ENCODE measurements around the gene OR8H3. TPM values are rescaled to one million over a fixed set of nuclear protein-coding genes. Genes with fewer than 3 reads are reported as not detected.

Gene OR8H3
- total RNA-seq, 1 experiment from 2014 or later = not detected

DNA sequence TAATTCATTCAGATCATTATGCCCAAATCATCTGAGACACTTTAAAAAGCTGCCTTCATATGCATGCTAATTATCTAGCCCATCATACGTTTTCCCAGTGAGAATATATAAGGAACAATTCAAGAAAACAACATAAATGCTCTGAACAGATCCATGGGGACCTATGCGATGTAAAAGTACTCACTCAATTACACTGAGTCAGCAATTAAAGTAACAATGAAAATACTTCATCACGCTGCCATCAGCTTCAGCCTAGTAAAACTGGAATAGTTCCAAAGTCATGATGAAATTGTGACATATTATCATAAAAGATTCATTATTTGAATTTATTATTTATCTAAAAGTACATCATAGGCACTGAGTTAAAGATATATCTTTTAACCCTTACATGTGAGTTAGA lies 41.6 kb downstream of the OR8H3 start:
- no peak overlapping the region for H3K27ac ChIP-seq (ENCODE audit: low read length)
- H3K36me3 ChIP-seq (ENCODE audit: low read depth, low read length) = no peaks in the 10 kb centered on the region
- no peaks in the 10 kb centered on the region for H3K27me3 ChIP-seq (ENCODE audit: low read length)
- no peaks in the 10 kb centered on the region for H3K9me2 ChIP-seq (replicated peaks; ENCODE audit: low read length)
- POLR2A ChIA-PET (ENCODE audit: unreplicated experiment) = no interaction called here
- 0 out of 2 replicates have a peak, but pooled peaks cover 6% of the 10 kb centered on the region for H3K9me3 ChIP-seq (ENCODE audit: low read length)
- H3F3A ChIP-seq (ENCODE audit: low read length, unreplicated experiment) = no peaks in the 10 kb centered on the region
- no peak overlapping the region for H3K9ac ChIP-seq (ENCODE audit: low read length)
- H4K20me1 ChIP-seq (ENCODE audit: low read length) = no peaks in the 10 kb centered on the region
- no peak for DNase-seq
- CTCF ChIA-PET = no interaction called here
- TF ChIP-seq EZH2phosphoT487 (IDR thresholded peaks at IDR 0.05; ENCODE audit: borderline replicate concordance, low read length) = no peak
- no peak for TF ChIP-seq EZH2 (IDR thresholded peaks at IDR 0.05; ENCODE audit: low read length, unreplicated experiment)
- no peak for TF ChIP-seq CTCF (conservative IDR thresholded peaks at IDR 0.05; ENCODE audit: low read depth, low read length)
- ATAC-seq = no peak
- no peaks in the 10 kb centered on the region for H3K79me2 ChIP-seq (ENCODE audit: low read length)
- no peaks in the 10 kb centered on the region for H3K4me1 ChIP-seq (ENCODE audit: insufficient read depth, low read length)
- no peak overlapping the region for H3K4me2 ChIP-seq (ENCODE audit: low read length)
- no peak overlapping the region for H3K4me3 ChIP-seq (ENCODE audit: low read length)
- no peak overlapping the region for H2AFZ ChIP-seq (ENCODE audit: low read length)
- no TSS peak for BruUV-seq (replicated peaks)
- intact Hi-C loops (cut with micrococcal nuclease) = no loop called here

DNA sequence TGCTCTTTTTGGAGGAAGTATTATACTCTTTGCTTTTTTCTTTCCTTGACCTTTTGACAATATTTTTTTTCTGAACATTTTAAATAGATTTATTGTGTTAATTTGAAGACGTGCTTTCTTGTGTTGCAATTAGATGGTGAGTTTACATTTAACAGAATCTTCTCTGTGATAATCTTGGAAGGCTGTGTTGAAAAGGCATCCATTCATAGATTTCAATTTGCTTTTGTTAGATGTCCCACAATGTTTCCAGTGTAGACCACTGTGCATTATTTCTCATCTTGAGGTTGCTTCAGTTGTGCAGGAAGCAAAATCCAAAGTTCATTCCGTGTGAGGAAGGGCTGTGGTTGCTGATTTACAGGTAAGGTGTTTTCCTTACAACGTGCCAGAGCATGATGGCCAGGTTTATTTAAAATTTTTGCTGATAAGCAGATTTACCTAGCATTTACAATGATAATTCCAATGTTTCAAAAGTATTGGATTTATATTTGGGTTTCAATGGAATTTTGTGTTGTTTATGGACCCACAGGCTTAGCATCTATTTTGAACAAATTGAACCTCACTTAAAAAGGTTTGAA lies 50.2 kb downstream of the OR8H3 start:
- no peak overlapping the region for H3K4me2 ChIP-seq (ENCODE audit: low read length)
- no peaks in the 10 kb centered on the region for H3K4me1 ChIP-seq (ENCODE audit: insufficient read depth, low read length)
- no peaks in the 10 kb centered on the region for H3K27me3 ChIP-seq (ENCODE audit: low read length)
- ATAC-seq (no peak), DNase-seq (no peak)
- no peak for TF ChIP-seq EZH2 (IDR thresholded peaks at IDR 0.05; ENCODE audit: low read length, unreplicated experiment)
- TF ChIP-seq EZH2phosphoT487 (IDR thresholded peaks at IDR 0.05; ENCODE audit: borderline replicate concordance, low read length) = no peak
- no peak for TF ChIP-seq CTCF (conservative IDR thresholded peaks at IDR 0.05; ENCODE audit: low read depth, low read length)
- no peaks in the 10 kb centered on the region for H3K36me3 ChIP-seq (ENCODE audit: low read depth, low read length)
- POLR2A ChIA-PET (ENCODE audit: unreplicated experiment) = no interaction called here
- H3K27ac ChIP-seq (ENCODE audit: low read length) = no peak overlapping the region
- H3F3A ChIP-seq (ENCODE audit: low read length, unreplicated experiment) = no peaks in the 10 kb centered on the region
- H3K9ac ChIP-seq (ENCODE audit: low read length) = no peak overlapping the region
- no peak overlapping the region for H2AFZ ChIP-seq (ENCODE audit: low read length)
- peaks cover 22% of the 10 kb centered on the region for H3K9me3 ChIP-seq (ENCODE audit: low read length)
- no TSS peak for BruUV-seq (replicated peaks)
- no peaks in the 10 kb centered on the region for H4K20me1 ChIP-seq (ENCODE audit: low read length)
- no peaks in the 10 kb centered on the region for H3K9me2 ChIP-seq (replicated peaks; ENCODE audit: low read length)
- CTCF ChIA-PET = no interaction called here
- no peak overlapping the region for H3K4me3 ChIP-seq (ENCODE audit: low read length)
- intact Hi-C loops (cut with micrococcal nuclease) = no loop called here
- H3K79me2 ChIP-seq (ENCODE audit: low read length) = no peaks in the 10 kb centered on the region

Other genes with a start within 250 kb of the OR8H3 start
- gene TRIM51, start 239.1 kb upstream of the OR8H3 start, total RNA-seq (2014; rRNA removed) = not detected in 2 replicates
- not detected in 2 replicates for gene OR5W2, start 207.8 kb upstream of the OR8H3 start, total RNA-seq (2014; rRNA removed)
- gene OR5I1, start 186.0 kb upstream of the OR8H3 start, total RNA-seq (2014; rRNA removed) = not detected in 2 replicates
- not detected in 2 replicates for gene OR10AG1, start 152.4 kb upstream of the OR8H3 start, total RNA-seq (2014; rRNA removed)
- not detected in 2 replicates for gene OR5F1, start 127.7 kb upstream of the OR8H3 start, total RNA-seq (2014; rRNA removed)
- gene OR5AS1, start 94.7 kb upstream of the OR8H3 start, total RNA-seq (2014; rRNA removed) = not detected in 2 replicates
- gene OR8I2, start 29.1 kb upstream of the OR8H3 start, total RNA-seq (2014; rRNA removed) = not detected in 2 replicates
- not detected in 2 replicates for gene OR8H2, start 18.7 kb upstream of the OR8H3 start, total RNA-seq (2014; rRNA removed)
- not detected in 2 replicates for gene OR8J3, start 17.8 kb downstream of the OR8H3 start, total RNA-seq (2014; rRNA removed)
- not detected in 2 replicates for gene OR8K5, start 37.9 kb downstream of the OR8H3 start, total RNA-seq (2014; rRNA removed)
- gene OR5J2, start 54.2 kb downstream of the OR8H3 start, total RNA-seq (2014; rRNA removed) = not detected in 2 replicates
- gene OR5T2, start 111.9 kb downstream of the OR8H3 start, total RNA-seq (2014; rRNA removed) = not detected in 2 replicates
- gene OR5T3, start 129.9 kb downstream of the OR8H3 start, total RNA-seq (2014; rRNA removed) = not detected in 2 replicates
- gene OR5T1, start 151.8 kb downstream of the OR8H3 start, total RNA-seq (2014; rRNA removed) = not detected in 2 replicates
- gene OR8H1, start 169.9 kb downstream of the OR8H3 start, total RNA-seq (2014; rRNA removed) = not detected in 2 replicates
- not detected in 2 replicates for gene OR8K3, start 192.8 kb downstream of the OR8H3 start, total RNA-seq (2014; rRNA removed)
- not detected in 2 replicates for gene OR8K1, start 223.7 kb downstream of the OR8H3 start, total RNA-seq (2014; rRNA removed)
- gene OR8J1, start 231.9 kb downstream of the OR8H3 start, total RNA-seq (2014; rRNA removed) = not detected in 2 replicates

All from PC-3 (cell line).